ENCODE data around the gene MAN1C1.

DNA sequence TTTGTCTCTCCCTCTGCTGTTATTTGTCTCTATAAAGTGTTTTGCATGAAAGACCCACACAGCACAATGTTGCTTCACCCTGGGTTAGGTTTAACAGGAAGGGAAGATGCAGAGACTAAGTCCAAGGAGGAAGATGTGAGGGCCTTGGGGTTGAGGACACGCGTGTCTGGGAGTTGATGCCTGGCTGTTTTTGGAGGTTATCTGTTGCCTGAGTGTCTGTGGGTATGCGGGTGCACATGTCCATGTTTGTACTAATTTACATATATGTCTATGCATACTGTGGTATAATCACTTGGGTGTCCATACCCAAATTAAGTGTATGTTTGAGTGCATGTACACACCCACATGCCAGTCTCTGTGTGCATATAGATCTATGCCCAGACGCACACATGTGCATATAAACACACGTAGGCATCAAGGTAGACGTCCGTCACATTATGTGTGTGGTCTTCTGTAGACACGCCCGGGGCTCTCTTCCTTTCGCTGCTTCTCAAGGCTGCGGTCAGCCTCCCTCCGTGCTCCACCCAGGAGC is 962 bp upstream of the MAN1C1 start:
- TF ChIP-seq POLR2A (IDR thresholded peaks at IDR 0.05; ENCODE audit: low read depth, low read length) (no peak), POLR2AphosphoS5 (IDR thresholded peaks at IDR 0.05; ENCODE audit: low read depth, low read length) (no peak)

All from GM12892 (cell line).